Measurements from ENCODE around the gene PHACTR3. TPM values are rescaled to one million over a fixed set of nuclear protein-coding genes. Genes with fewer than 3 reads are reported as not detected.
"Not testable (repeated sequence)": the region's sequence is repeated elsewhere in the genome, so short reads cannot be mapped to it uniquely, and the experiment has no call there.

Gene PHACTR3
- total RNA-seq, 1 experiment from 2014 or later, result 0.11 TPM

DNA sequence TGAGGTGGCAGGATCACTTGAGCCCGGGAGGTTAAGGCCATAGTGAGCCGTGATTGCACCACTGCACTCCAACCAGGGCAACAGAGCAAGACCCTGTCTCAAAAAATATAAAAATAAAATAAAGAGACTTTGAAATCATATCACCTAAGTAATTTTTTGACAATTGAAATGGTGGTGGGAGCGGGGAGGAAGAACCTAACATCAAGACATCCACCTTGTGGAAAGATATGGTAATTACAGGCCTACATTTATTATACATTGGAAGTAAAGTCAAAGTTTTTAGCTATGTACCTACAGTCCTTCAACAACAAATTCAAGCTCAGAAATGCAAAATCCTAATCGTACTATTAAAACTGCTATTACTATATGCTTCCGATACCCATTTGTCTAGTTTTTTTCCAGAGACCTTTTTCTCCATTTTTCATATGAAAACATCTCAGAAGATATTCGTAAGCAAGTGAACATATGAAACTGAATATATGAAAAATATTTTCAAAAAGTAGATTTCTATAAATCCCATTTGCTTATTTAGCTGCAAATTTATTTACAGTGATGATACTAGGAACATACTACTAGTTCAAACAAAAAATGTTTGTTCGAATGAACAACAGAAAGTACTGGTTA lies 245.8 kb downstream of the PHACTR3 start:
- Histone ChIP-seq H3K27me3 (replicated peaks; ENCODE audit: control insufficient read depth, insufficient read depth, low read length) (no peaks in the 10 kb centered on the region), H3K9me3 (no peaks in the 10 kb centered on the region), H3K4me1 (peaks cover 12% of the 10 kb centered on the region), H3K4me3 (ENCODE audit: low read depth, low read length) (no peak overlapping the region), H3K36me3 (ENCODE audit: control insufficient read depth, insufficient read depth, low read length) (no peaks in the 10 kb centered on the region)
- CTCF ChIA-PET, result interaction anchor here (0.5 to 1.5 kb wide), 21 partner anchors 9 to 244 kb away, joined by 3 to 49 read pairs (median 4); partner anchors contain the start of genes FAM217B and PPP1R3D
- Mint-ChIP-seq H3K9me3 (ENCODE audit: unreplicated experiment) (no peaks in the 10 kb centered on the region), H3K27me3 (ENCODE audit: insufficient read depth, unreplicated experiment) (no peaks in the 10 kb centered on the region), H3K4me1 (ENCODE audit: low read depth, unreplicated experiment) (peaks cover 13% of the 10 kb centered on the region), H3K36me3 (ENCODE audit: insufficient read depth, unreplicated experiment) (peaks cover 16% of the 10 kb centered on the region), H3K4me3 (ENCODE audit: unreplicated experiment) (no peak overlapping the region), H3K27ac (ENCODE audit: unreplicated experiment) (no peak overlapping the region)
- intact Hi-C loops (cut with micrococcal nuclease; ENCODE audit: unreplicated experiment), result loop anchor here (1.0 kb wide), 2 partner anchors 67 to 80 kb away; no protein-coding TSS in a partner anchor
- no TSS peak for BruUV-seq (replicated peaks)
- TF ChIP-seq, protein P1, sequence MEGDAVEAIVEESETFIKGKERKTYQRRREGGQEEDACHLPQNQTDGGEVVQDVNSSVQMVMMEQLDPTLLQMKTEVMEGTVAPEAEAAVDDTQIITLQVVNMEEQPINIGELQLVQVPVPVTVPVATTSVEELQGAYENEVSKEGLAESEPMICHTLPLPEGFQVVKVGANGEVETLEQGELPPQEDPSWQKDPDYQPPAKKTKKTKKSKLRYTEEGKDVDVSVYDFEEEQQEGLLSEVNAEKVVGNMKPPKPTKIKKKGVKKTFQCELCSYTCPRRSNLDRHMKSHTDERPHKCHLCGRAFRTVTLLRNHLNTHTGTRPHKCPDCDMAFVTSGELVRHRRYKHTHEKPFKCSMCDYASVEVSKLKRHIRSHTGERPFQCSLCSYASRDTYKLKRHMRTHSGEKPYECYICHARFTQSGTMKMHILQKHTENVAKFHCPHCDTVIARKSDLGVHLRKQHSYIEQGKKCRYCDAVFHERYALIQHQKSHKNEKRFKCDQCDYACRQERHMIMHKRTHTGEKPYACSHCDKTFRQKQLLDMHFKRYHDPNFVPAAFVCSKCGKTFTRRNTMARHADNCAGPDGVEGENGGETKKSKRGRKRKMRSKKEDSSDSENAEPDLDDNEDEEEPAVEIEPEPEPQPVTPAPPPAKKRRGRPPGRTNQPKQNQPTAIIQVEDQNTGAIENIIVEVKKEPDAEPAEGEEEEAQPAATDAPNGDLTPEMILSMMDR (IDR thresholded peaks at IDR 0.05; ENCODE audit: insufficient read depth in 1 of 2, low read depth in 1 of 2, low read length in 1 of 2, severe bottlenecking in 1 of 2, unreplicated experiment in 1 of 2), result peak; percentile 62 to 84
- DNase-seq, result peak in 1 of 2 experiments; percentile 59
- POLR2A ChIA-PET, result no interaction called here

DNA sequence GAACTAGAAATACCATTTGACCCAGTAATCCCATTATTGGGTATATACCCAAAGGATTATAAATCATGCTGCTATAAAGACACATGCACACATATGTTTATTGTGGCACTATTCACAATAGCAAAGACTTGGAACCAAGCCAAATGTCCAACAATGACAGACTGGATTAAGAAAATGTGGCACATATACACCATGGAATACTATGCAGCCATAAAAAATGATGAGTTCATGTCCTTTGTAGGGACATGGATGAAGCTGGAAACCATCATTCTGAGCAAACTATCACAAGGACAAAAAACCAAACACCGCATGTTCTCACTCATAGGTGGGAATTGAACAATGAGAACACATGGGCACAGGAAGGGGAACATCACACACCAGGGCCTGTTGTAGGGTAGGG lies 252.2 kb downstream of the PHACTR3 start:
- H3K36me3 ChIP-seq (ENCODE audit: control insufficient read depth, insufficient read depth, low read length); H3K27me3 ChIP-seq (replicated peaks; ENCODE audit: control insufficient read depth, insufficient read depth, low read length); POLR2A ChIA-PET; intact Hi-C loops (cut with micrococcal nuclease; ENCODE audit: unreplicated experiment); CTCF ChIA-PET; H3K27ac Mint-ChIP-seq (ENCODE audit: unreplicated experiment); DNase-seq; H3K27me3 Mint-ChIP-seq (ENCODE audit: insufficient read depth, unreplicated experiment); H3K4me3 ChIP-seq (ENCODE audit: low read depth, low read length); H3K4me3 Mint-ChIP-seq (ENCODE audit: unreplicated experiment); BruUV-seq (replicated peaks): not testable (repeated sequence)
- Mint-ChIP-seq H3K36me3 (ENCODE audit: insufficient read depth, unreplicated experiment) (peaks cover 55% of the 10 kb centered on the region), H3K4me1 (ENCODE audit: low read depth, unreplicated experiment) (peaks cover 17% of the 10 kb centered on the region), H3K9me3 (ENCODE audit: unreplicated experiment) (peaks cover 17% of the 10 kb centered on the region)
- Histone ChIP-seq H3K9me3 (peaks cover 17% of the 10 kb centered on the region), H3K4me1 (peaks cover 16% of the 10 kb centered on the region)

DNA sequence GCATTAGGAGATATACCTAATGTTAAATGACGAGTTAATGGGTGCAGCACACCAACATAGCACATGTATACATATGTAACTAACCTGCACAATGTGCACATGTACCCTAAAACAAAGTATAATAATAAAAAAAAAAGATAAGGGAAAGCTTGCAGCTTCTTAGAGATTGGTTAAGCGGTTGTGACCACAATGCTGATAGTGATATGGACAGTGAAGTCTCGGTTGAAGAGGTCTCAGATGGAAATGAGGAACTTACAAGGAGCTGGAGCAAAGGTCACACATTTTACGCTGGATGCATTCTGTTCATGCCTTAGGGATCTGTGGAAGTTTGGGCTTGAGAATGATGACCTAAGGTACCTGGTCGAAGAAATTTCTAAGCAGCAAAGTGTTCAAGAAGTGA lies 252.6 kb downstream of the PHACTR3 start:
- peaks cover 17% of the 10 kb centered on the region for H3K9me3 Mint-ChIP-seq (ENCODE audit: unreplicated experiment)
- DNase-seq; H3K27me3 ChIP-seq (replicated peaks; ENCODE audit: control insufficient read depth, insufficient read depth, low read length); H3K4me3 Mint-ChIP-seq (ENCODE audit: unreplicated experiment); intact Hi-C loops (cut with micrococcal nuclease; ENCODE audit: unreplicated experiment); H3K4me3 ChIP-seq (ENCODE audit: low read depth, low read length); H3K27ac Mint-ChIP-seq (ENCODE audit: unreplicated experiment); BruUV-seq (replicated peaks); POLR2A ChIA-PET; H3K36me3 ChIP-seq (ENCODE audit: control insufficient read depth, insufficient read depth, low read length); CTCF ChIA-PET; H3K27me3 Mint-ChIP-seq (ENCODE audit: insufficient read depth, unreplicated experiment): not testable (repeated sequence)
- H3K36me3 Mint-ChIP-seq (ENCODE audit: insufficient read depth, unreplicated experiment), result peaks cover 59% of the 10 kb centered on the region
- Histone ChIP-seq H3K4me1 (peaks cover 16% of the 10 kb centered on the region), H3K9me3 (peaks cover 17% of the 10 kb centered on the region)
- peaks cover 17% of the 10 kb centered on the region for H3K4me1 Mint-ChIP-seq (ENCODE audit: low read depth, unreplicated experiment)

DNA sequence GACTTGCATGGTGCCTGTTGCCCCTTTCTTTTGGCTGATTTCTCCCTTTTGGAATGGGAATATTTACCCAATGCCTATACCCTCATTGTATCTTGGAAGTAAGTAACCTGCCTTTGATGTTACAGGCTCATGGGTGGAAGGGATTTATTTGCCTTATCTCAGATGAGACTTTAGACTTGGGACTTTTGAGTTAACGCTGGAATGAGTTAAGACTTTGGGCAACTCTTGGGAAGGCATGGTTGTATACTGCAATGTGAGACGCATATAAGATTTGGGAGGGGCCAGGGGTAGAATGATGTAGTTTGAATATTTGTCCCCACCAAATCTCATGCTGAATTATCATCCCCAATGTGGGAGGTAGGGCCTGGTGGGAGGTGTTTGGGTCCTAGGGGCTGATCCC lies 253.6 kb downstream of the PHACTR3 start:
- Mint-ChIP-seq H3K27me3 (ENCODE audit: insufficient read depth, unreplicated experiment) (peaks cover 3% of the 10 kb centered on the region), H3K9me3 (ENCODE audit: unreplicated experiment) (peaks cover 17% of the 10 kb centered on the region), H3K27ac (ENCODE audit: unreplicated experiment) (peak overlapping the region; percentile 25), H3K36me3 (ENCODE audit: insufficient read depth, unreplicated experiment) (peaks cover 56% of the 10 kb centered on the region), H3K4me1 (ENCODE audit: low read depth, unreplicated experiment) (peaks cover 17% of the 10 kb centered on the region), H3K4me3 (ENCODE audit: unreplicated experiment) (no peak overlapping the region)
- no TSS peak for BruUV-seq (replicated peaks)
- peaks cover 16% of the 10 kb centered on the region for H3K4me1 ChIP-seq
- TF ChIP-seq, protein P1 (IDR thresholded peaks at IDR 0.05; ENCODE audit: insufficient read depth in 1 of 2, low read depth in 1 of 2, low read length in 1 of 2, severe bottlenecking in 1 of 2, unreplicated experiment in 1 of 2), result no peak
- H3K36me3 ChIP-seq (ENCODE audit: control insufficient read depth, insufficient read depth, low read length), result peaks cover 4% of the 10 kb centered on the region
- CTCF ChIA-PET, result no interaction called here
- intact Hi-C loops (cut with micrococcal nuclease; ENCODE audit: unreplicated experiment), result no loop called here
- peaks cover 17% of the 10 kb centered on the region for H3K9me3 ChIP-seq
- H3K27me3 ChIP-seq (replicated peaks; ENCODE audit: control insufficient read depth, insufficient read depth, low read length), result no peaks in the 10 kb centered on the region
- H3K4me3 ChIP-seq (ENCODE audit: low read depth, low read length), result no peak overlapping the region
- DNase-seq, result peak in 1 of 2 experiments; percentile 36
- POLR2A ChIA-PET, result no interaction called here
